Mucosa of rectum (tissue), 2 donors: ENCODE data around the gene AADACL3.

Source experiments
- H3K27ac ChIP-seq, 2 donors: one replicate each; pipeline ENCODE4 v1.7.0; 2013; ENCODE audit warnings: inconsistent platforms in 2 of 2, low read depth in 2 of 2, low read length in 2 of 2
- H3K27me3 ChIP-seq, 2 donors: one replicate each; pipeline ENCODE4 v1.7.0; 2013; ENCODE audit warnings: low read length in 2 of 2; ENCODE audit not compliant: control insufficient read depth in 2 of 2, insufficient read depth in 2 of 2
- H3K36me3 ChIP-seq, 2 donors: one replicate each; pipeline ENCODE4 v1.7.0; 2013; ENCODE audit warnings: low read length in 2 of 2; ENCODE audit not compliant: control insufficient read depth in 2 of 2, insufficient read depth in 2 of 2
- H3K4me1 ChIP-seq, 2 donors: one replicate each; pipeline ENCODE4 v1.7.0; 2013; ENCODE audit warnings: low read length in 2 of 2, mild to moderate bottlenecking in 1 of 2; ENCODE audit not compliant: control insufficient read depth in 2 of 2, insufficient read depth in 2 of 2
- H3K4me3 ChIP-seq, 2 donors: one replicate each; pipeline ENCODE4 v1.7.0; 2013; ENCODE audit warnings: low read length in 2 of 2
- H3K9ac ChIP-seq, 2 donors: one replicate each; pipeline ENCODE4 v1.7.0; 2013; ENCODE audit warnings: low read length in 2 of 2, low read depth in 1 of 2, mild to moderate bottlenecking in 1 of 2
- H3K9me3 ChIP-seq, 2 donors: one replicate each; pipeline ENCODE4 v1.7.0; 2013; ENCODE audit warnings: low read length in 2 of 2; ENCODE audit not compliant: control insufficient read depth in 2 of 2
- donor health status: healthy.
- donor health status: Normal muscosa, but diverticular disease.

The AADACL3 gene

DNA sequence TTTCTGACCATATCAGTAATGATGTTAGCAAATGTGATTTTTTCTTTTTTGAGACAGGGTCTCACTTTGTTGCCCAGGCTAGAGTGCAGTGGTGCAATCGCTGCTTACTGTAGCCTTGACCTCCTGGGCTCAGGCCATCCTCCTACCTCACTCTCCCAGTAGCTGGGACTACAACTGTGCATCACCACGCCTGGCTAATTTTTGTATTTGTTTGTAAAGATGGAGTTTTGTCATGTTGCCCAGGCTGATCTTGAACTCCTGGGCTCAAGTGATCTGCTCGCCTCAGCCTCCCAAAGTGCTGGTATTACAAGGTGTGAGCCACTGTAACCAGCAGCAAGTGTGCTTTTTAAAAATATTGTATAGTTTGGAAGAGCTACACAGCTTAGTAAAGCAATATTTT lies 26.0 kb downstream of the AADACL3 start:
- Histone ChIP-seq H3K36me3 (no peaks in the 10 kb centered on the region), H3K4me1 (no peaks in the 10 kb centered on the region), H3K27ac (no peak overlapping the region), H3K4me3 (no peak overlapping the region), H3K9me3 (no peaks in the 10 kb centered on the region), H3K27me3 (no peaks in the 10 kb centered on the region), H3K9ac (no peak overlapping the region)

DNA sequence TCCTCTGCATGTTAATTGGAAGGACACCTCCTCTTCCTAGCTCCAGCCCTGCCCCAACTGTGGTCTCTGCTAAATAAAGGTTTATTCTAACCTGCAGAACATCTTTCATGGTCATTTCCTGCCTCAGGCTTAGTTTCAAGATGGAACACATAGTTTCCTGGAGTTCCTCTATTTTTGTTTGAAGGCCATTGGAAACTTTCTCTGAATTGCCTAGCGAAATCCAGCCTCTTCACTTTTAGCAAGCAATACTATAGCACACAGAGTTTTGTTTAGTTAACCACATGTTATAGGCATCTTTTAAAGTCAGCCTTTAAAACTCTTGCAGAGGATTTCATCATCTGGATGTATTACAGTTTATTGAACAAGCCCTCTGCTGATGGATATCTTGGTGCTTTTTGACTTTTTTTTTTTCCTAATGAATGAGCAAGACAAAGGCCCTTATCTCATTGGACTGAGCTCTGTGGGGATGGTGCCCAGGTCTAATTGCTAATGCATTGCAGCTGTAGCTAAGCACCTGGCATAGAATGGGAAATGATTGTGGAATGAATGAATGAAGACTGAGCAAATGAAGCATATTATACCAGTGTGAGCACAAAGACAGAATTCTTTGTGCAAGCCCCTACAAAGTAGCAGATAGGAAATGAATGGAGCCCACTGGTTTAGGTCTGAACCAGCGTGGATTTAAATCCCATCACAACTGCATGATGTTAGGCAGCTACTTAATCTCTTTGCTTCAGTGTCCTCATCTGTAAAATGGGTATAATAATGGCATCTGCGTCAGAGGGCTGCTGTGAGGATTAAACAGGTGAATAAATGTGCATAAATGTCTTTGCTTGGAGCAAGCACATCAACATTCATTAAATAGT lies 29.4 kb downstream of the AADACL3 start:
- Histone ChIP-seq H3K27ac (no peak overlapping the region), H3K4me3 (no peak overlapping the region), H3K4me1 (no peaks in the 10 kb centered on the region), H3K36me3 (no peaks in the 10 kb centered on the region), H3K9me3 (peaks cover 0 to 4% of the 10 kb centered on the region in 2 donors), H3K27me3 (no peaks in the 10 kb centered on the region), H3K9ac (no peak overlapping the region)

DNA sequence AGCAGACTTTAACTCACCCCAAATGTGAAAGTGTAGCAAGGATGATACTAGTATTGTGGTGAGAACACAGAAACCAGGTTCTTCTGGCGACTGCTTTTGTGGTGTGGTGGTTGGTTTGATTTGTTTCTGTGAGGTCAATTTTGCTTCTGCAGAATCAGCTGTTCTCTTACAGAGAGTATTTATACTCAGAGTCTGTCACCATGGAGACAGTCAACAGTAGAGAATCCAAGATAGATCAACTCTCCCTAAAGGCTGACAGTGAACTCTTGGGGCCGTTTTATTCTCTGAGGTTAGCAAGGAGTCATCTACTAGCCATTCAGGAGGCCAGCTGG lies 30.0 kb downstream of the AADACL3 start, which contains the start of gene CFAP107:
TSS of gene CFAP107 (plus strand) at position 209 of the 332 bp plus-strand sequence. CDS start 231 bp downstream, outside the sequence.
- Histone ChIP-seq H3K9me3 (peaks cover 0 to 4% of the 10 kb centered on the region in 2 donors), H3K36me3 (no peaks in the 10 kb centered on the region), H3K4me3 (no peak within 1 kb of the TSS), H3K4me1 (no peaks in the 10 kb centered on the region), H3K27ac (no peak within 1 kb of the TSS), H3K9ac (no peak within 1 kb of the TSS), H3K27me3 (no peaks in the 10 kb centered on the region)

DNA sequence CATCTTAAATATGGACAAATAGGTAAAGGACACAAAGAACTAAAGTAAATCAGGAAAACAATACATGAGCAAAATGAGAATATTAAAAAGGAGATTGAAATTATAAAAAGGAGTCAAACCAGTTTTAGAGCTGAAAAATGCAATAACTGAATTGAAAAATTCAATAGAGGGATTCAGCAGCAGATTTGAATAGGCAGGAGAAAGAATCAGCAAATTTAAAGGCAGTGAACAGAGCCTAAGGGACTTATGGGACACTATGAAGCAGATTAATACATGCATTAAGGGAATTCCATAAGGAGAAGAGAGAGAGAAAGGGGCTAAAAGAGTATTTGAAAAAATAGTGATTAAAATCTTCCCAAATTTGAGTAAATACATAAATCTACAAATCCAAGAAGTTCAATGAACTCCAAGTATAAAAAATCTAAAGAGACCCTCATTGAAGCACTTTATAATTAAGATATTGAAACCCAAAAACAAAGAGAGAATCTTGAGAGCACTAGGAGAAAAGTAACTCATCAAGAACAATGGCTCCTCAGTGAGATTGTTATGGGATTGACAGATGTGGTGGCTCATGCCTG lies 33.0 kb downstream of the AADACL3 start:
- Histone ChIP-seq H3K4me3 (no peak overlapping the region), H3K4me1 (no peaks in the 10 kb centered on the region), H3K36me3 (no peaks in the 10 kb centered on the region), H3K9me3 (peaks cover 0 to 4% of the 10 kb centered on the region in 2 donors), H3K27ac (no peak overlapping the region), H3K27me3 (no peaks in the 10 kb centered on the region), H3K9ac (no peak overlapping the region)

DNA sequence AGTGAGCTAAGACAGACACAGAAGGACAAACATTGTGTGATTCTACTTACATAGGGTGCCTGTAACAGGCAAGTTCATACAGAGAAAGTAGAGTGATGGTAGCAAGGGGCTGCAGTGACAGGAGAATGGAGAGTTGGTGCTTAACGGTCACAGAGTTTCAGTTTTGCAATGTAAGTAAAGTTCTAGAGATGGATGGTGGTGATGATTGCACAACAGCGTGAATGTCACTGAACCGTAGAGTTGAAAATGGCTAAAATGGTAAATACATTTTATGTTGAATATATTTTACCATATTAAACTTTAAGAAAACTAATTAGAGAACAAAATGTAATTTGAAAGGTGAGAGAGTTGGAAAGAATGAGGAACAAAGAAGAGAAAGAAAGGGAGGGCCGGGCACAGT lies 38.8 kb downstream of the AADACL3 start:
- Histone ChIP-seq H3K4me3 (no peak overlapping the region), H3K9me3 (no peaks in the 10 kb centered on the region), H3K4me1 (no peaks in the 10 kb centered on the region), H3K27ac (no peak overlapping the region), H3K36me3 (no peaks in the 10 kb centered on the region), H3K9ac (no peak overlapping the region), H3K27me3 (peaks cover 0 to 3% of the 10 kb centered on the region in 2 donors)

DNA sequence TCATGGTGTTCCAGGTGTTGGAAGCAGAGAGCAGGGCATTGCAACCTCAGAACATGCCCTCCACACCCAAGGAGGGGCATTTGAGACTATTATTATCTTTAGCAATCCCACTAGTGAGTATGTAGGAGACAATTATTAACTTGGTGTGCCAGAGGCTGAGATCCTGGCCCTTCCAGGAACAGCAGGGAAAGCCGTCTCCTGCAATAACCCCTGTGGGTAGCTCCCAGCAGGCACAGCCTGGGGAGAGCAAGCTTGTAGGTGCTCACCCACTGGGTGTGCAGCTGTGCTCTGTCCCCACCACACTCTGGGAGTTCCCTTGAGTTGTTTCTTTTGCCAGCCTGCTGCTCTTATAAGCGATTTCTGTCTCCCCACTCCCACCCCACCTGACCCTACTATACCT lies 40.4 kb downstream of the AADACL3 start:
- H3K27ac ChIP-seq: no peak overlapping the region
- no peaks in the 10 kb centered on the region for H3K4me1 ChIP-seq
- no peak overlapping the region for H3K9ac ChIP-seq
- H3K4me3 ChIP-seq: no peak overlapping the region
- no peaks in the 10 kb centered on the region for H3K36me3 ChIP-seq
- peaks cover 0 to 3% of the 10 kb centered on the region in 2 donors for H3K27me3 ChIP-seq
- no peaks in the 10 kb centered on the region for H3K9me3 ChIP-seq

DNA sequence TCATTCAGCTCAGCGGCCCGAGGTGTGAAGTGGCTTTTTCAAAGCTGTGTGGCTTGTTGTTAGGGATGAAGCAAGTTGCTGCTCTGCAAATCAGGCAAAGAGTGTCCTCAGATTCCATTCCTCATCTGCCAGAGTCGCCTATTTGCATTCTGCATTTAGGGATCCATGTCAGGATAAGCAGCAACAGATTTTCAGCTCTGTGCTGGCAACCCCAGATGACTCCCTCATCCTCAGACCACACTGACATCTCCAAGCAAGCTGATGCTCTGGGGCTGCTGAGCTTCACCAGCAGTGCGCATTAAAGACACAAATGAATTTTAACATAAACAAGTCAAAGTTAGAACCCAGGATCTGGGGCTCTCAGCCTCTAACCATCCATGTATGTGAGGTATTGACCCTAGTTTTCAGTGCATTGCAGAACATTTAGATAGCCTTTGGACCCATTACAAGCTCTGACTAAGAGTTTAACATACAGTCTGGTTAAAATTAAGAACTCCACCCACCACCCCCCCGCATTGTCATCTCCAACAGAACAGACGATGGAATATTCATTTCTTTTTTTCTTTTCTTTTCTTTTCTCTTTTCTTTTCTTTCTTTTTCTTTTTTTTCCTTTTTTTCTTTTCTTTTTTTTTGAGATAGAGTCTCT lies 41.0 kb downstream of the AADACL3 start:
- no peaks in the 10 kb centered on the region for H3K4me1 ChIP-seq
- H3K27ac ChIP-seq: no peak overlapping the region
- no peaks in the 10 kb centered on the region for H3K36me3 ChIP-seq
- H3K4me3 ChIP-seq: no peak overlapping the region
- H3K9ac ChIP-seq: no peak overlapping the region
- peaks cover 0 to 3% of the 10 kb centered on the region in 2 donors for H3K27me3 ChIP-seq
- no peaks in the 10 kb centered on the region for H3K9me3 ChIP-seq

DNA sequence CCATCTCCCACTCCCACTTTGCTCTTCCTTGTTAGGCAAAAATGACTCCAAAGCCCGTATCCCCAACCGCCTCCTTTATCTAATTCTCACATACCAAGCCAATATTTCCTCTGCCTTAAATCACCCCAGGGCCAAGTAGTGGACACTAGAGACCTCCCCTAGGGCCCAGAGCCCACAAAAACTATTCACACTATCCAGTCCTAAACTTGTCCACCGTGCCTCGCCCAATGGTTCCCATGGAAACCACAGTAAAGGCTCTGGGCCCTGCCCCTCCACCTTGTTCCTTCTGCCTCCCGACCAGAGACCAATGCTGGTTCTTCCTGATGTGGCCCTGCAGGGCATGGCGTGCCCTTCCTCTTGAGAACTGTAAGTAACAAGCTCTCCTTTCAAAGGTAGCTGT lies 41.9 kb downstream of the AADACL3 start:
- Histone ChIP-seq H3K9ac (no peak overlapping the region), H3K27ac (no peak overlapping the region), H3K9me3 (no peaks in the 10 kb centered on the region), H3K36me3 (no peaks in the 10 kb centered on the region), H3K27me3 (peaks cover 0 to 3% of the 10 kb centered on the region in 2 donors), H3K4me3 (no peak overlapping the region), H3K4me1 (no peaks in the 10 kb centered on the region)

DNA sequence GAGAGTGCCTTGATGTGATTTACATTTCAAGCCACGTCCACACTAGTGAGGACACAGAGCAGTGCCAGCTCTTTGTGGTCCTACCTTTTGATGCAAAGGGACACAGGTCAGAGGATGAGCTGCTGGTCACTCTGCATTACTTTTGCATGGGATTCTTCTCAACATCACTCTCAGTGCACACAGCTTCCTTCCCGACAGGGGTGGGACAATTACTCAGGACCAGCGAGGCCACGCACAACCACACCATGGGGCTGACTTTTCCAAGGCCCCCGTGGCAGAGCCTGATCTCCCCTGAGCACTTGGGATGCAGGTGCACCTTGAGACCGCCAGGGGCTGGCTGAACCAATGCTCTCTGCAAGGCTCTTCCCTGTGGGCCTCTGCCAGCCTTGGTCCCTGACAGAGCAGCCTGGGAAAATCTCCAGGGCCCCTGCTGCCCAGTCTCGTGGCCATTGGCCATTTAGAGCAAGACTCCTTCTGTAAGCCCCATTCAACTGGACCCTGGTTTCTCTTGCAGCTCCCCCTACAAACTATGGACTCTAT lies 44.4 kb downstream of the AADACL3 start:
- Histone ChIP-seq H3K9me3 (no peaks in the 10 kb centered on the region), H3K9ac (no peak overlapping the region), H3K4me1 (no peaks in the 10 kb centered on the region), H3K36me3 (no peaks in the 10 kb centered on the region), H3K4me3 (no peak overlapping the region), H3K27me3 (peaks cover 0 to 3% of the 10 kb centered on the region in 2 donors), H3K27ac (no peak overlapping the region)

DNA sequence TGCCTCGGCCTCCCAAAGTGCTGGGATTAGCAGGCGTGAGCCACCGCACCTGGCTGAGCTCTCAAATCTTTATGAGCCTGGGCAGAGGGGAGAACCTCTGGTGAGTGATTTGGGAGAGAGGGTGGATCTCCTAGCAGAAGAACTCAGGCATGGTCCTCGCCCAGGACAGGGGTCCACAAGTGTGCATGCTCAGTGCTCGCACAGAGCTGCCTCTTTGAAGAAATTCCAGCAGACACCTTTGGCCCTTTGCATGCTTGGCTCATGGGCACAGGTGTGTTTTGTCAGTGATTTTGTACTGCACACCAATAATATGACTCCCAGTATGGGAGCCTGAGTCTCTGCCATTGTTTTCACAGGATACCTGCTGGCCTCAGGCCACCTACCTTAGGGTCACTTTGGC lies 45.9 kb downstream of the AADACL3 start:
- H3K27ac ChIP-seq: no peak overlapping the region
- no peak overlapping the region for H3K9ac ChIP-seq
- H3K4me3 ChIP-seq: no peak overlapping the region
- peaks cover 0 to 3% of the 10 kb centered on the region in 2 donors for H3K27me3 ChIP-seq
- H3K36me3 ChIP-seq: no peaks in the 10 kb centered on the region
- H3K4me1 ChIP-seq: no peaks in the 10 kb centered on the region
- no peaks in the 10 kb centered on the region for H3K9me3 ChIP-seq
